A673 (cell line): Measurements from ENCODE around the gene KRTAP8-1. TPM values are rescaled to one million over a fixed set of nuclear protein-coding genes. Genes with fewer than 3 reads are reported as not detected.

Experiments
- Bru-seq: library from RNA; stranded (reverse); fragments of 400-500 nt; gene quantifications from one replicate; lab custom pipeline; 2021; lab: Mats Ljungman, UMichigan
- BruChase-seq, 2 experiments: library from RNA; stranded (reverse); fragments of 400-500 nt; gene quantifications; one replicate each; lab custom pipeline; 2021; lab: Mats Ljungman, UMichigan
- BruUV-seq: library from RNA; stranded (reverse); fragments of 400-500 nt; replicated peaks from 2 replicates; lab custom pipeline; 2021; lab: Mats Ljungman, UMichigan
- CTCF ChIA-PET: fragments of 300-600 bp; sonication (Branson Sonifier 250); formaldehyde crosslinking; loops from one replicate; lab custom pipeline; 2022; ENCODE audit warnings: antibody characterized with exemption; lab: Charles Lee
- POLR2A ChIA-PET: fragments of 300-600 bp; sonication (Branson Sonifier 250); formaldehyde crosslinking; loops from one replicate; lab custom pipeline; 2022; ENCODE audit warnings: antibody characterized with exemption; ENCODE audit not compliant: low non-redundant PET; lab: Charles Lee
- DNase-seq: peaks from one replicate; pipeline ENCODE4 v3.0.0-alpha.2; 2015; ENCODE audit warnings: low spot score
- H3K27ac ChIP-seq: fragments of 200-600 bp; sonication (generic); 2 replicates; pipeline ENCODE4 v1.5.1; 2016; ENCODE audit warnings: mixed run types, low read depth, mild to moderate bottlenecking, mixed read lengths, antibody characterized with exemption, low read length; ENCODE audit not compliant: poor library complexity, severe bottlenecking
- H3K27me3 ChIP-seq: fragments of 200-600 bp; sonication (generic); replicated peaks from 2 replicates; pipeline ENCODE4 v1.6.1; 2017; ENCODE audit warnings: mixed run types, low read depth, mild to moderate bottlenecking, mixed read lengths, antibody characterized with exemption, low read length; ENCODE audit not compliant: insufficient read depth, poor library complexity
- H3K36me3 ChIP-seq: fragments of 200-600 bp; sonication (generic); 2 replicates; pipeline ENCODE4 v1.6.1; 2016; ENCODE audit warnings: mixed run types, mild to moderate bottlenecking, mixed read lengths, antibody characterized with exemption, low read length; ENCODE audit not compliant: insufficient read depth, poor library complexity, severe bottlenecking
- H3K4me1 ChIP-seq: fragments of 200-600 bp; sonication (generic); 2 replicates; pipeline ENCODE4 v1.6.1; 2017; ENCODE audit warnings: mixed run types, mild to moderate bottlenecking, mixed read lengths, antibody characterized with exemption, low read length; ENCODE audit not compliant: insufficient read depth, poor library complexity, severe bottlenecking
- H3K4me3 ChIP-seq: fragments of 200-600 bp; sonication (generic); 2 replicates; pipeline ENCODE4 v1.5.1; 2016; ENCODE audit warnings: low read depth, mixed run types, mild to moderate bottlenecking, mixed read lengths, low read length; ENCODE audit not compliant: poor library complexity, severe bottlenecking
- H3K9me3 ChIP-seq: fragments of 200-600 bp; sonication (generic); 2 replicates; pipeline ENCODE4 v1.6.1; 2016; ENCODE audit warnings: mixed run types, low read depth, mild to moderate bottlenecking, mixed read lengths, antibody characterized with exemption, low read length; ENCODE audit not compliant: poor library complexity, severe bottlenecking
- CTCF ChIP-seq: fragments of 300-800, 200-600 bp; sonication (generic); conservative IDR thresholded peaks from 2 replicates; pipeline ENCODE4 v1.5.1; 2017; ENCODE audit warnings: low read depth, mild to moderate bottlenecking, antibody characterized with exemption, low read length, moderate library complexity, mixed read lengths
- EZH2 ChIP-seq: fragments of 200-600 bp; sonication (generic); IDR thresholded peaks from 2 replicates; pipeline ENCODE4 v1.6.1; 2017; ENCODE audit warnings: borderline replicate concordance, low read depth, mild to moderate bottlenecking, mixed read lengths, antibody characterized with exemption, low read length; ENCODE audit not compliant: poor library complexity, severe bottlenecking
- intact Hi-C: fragments of 100-400 bp; cut with micrococcal nuclease; formaldehyde crosslinking; loops from one replicate; pipeline ENCODE4 v1.10.0; 2022; ENCODE audit not compliant: unreplicated experiment
- long read RNA-seq: library from polyadenylated mRNA; stranded (forward); transcript quantifications from one replicate; pipeline ENCODE4 v2.0.0, GENCODE V29; 2022
- total RNA-seq: library from RNA; stranded (reverse); gene quantifications from 2 replicates; pipeline ENCODE4 v1.2.3, GENCODE V29; 2021

Gene KRTAP8-1
- not detected in 2 replicates for total RNA-seq
- Bru-seq, nascent RNA, result not detected
- BruChase-seq, experiment 1, labeled RNA remaining after a 2-hour chase, result not detected
- not detected for BruChase-seq, experiment 2, labeled RNA remaining after a 6-hour chase
- long read RNA-seq, result 0 reads

GRCh38 chr21:30813174-30813573, at the start of gene KRTAP8-1:
Gene KRTAP8-1, minus strand, starts transcription at chr21:30813274. Its CDS starts 54 bp downstream, at chr21:30813220.
- no peaks in the 10 kb centered on the region for H3K4me1 ChIP-seq
- CTCF ChIA-PET, result no interaction called here
- no peak within 1 kb of the TSS for H3K27ac ChIP-seq
- H3K4me3 ChIP-seq, result no peak within 1 kb of the TSS
- intact Hi-C loops, result no loop called here
- H3K27me3 ChIP-seq, result peaks cover 44% of the 10 kb centered on the region
- BruUV-seq, result no TSS peak
- POLR2A ChIA-PET, result interaction anchor here (0.6 kb wide), 1 partner anchor 259 kb away, joined by 4 read pairs; no protein-coding TSS in a partner anchor
- no peaks in the 10 kb centered on the region for H3K36me3 ChIP-seq
- TF ChIP-seq CTCF (no peak), EZH2 (no peak)
- no peak for DNase-seq
- peaks cover 5% of the 10 kb centered on the region for H3K9me3 ChIP-seq

GRCh38 chr21:30847627-30848500, 34.8 kb upstream of the KRTAP8-1 start:
- Histone ChIP-seq H3K36me3 (no peaks in the 10 kb centered on the region), H3K27ac (no peak overlapping the region), H3K27me3 (peaks cover 12% of the 10 kb centered on the region), H3K9me3 (peaks cover 9% of the 10 kb centered on the region), H3K4me1 (no peaks in the 10 kb centered on the region), H3K4me3 (no peak overlapping the region)
- TF ChIP-seq CTCF (no peak), EZH2 (no peak)
- DNase-seq, result no peak
- intact Hi-C loops, result no loop called here
- BruUV-seq, result no TSS peak
- ChIA-PET POLR2A (no interaction called here), CTCF (no interaction called here)

GRCh38 chr21:30842990-30843389, 29.9 kb upstream of the KRTAP8-1 start:
- CTCF ChIA-PET, result no interaction called here
- no peaks in the 10 kb centered on the region for H3K36me3 ChIP-seq
- no peak for TF ChIP-seq EZH2
- no peak for TF ChIP-seq CTCF
- no peak overlapping the region for H3K4me3 ChIP-seq
- no TSS peak for BruUV-seq
- H3K4me1 ChIP-seq, result no peaks in the 10 kb centered on the region
- POLR2A ChIA-PET, result no interaction called here
- no peak overlapping the region for H3K27ac ChIP-seq
- no peaks in the 10 kb centered on the region for H3K9me3 ChIP-seq
- intact Hi-C loops, result no loop called here
- peaks cover 12% of the 10 kb centered on the region for H3K27me3 ChIP-seq
- DNase-seq, result no peak
